Keratinocyte (primary cell): ENCODE measurements around the gene MAPK9. TPM values are rescaled to one million over a fixed set of nuclear protein-coding genes. Genes with fewer than 3 reads are reported as not detected.

Source experiments
- DNase-seq: peaks from one replicate; pipeline ENCODE4 v3.0.0-alpha.2; 2011; ENCODE audit warnings: low read depth, missing footprints, low spot score
- FAIRE-seq: peaks from 2 replicates; lab custom pipeline; 2011; peaks lifted over from hg19 to GRCh38; lab: Jason Lieb, UNC
- H2AFZ ChIP-seq: 2 replicates; pipeline ENCODE4 v1.6.0; 2012; ENCODE audit warnings: low read length, control low read depth, inconsistent platforms; ENCODE audit not compliant: control insufficient read depth
- H3K27ac ChIP-seq: 2 replicates; pipeline ENCODE4 v1.5.1; 2011; ENCODE audit warnings: low read length; ENCODE audit not compliant: control insufficient read depth, insufficient read depth
- H3K27me3 ChIP-seq: 3 replicates; pipeline ENCODE4 v1.6.0; 2011; ENCODE audit warnings: low read length; ENCODE audit not compliant: control insufficient read depth, insufficient read depth; ENCODE audit errors: extremely low read depth
- H3K36me3 ChIP-seq, 2 experiments: 2 replicates in 1 of 2; 3 replicates in 1 of 2; pipeline ENCODE4 v1.5.1; 2011; ENCODE audit warnings: low read length in 2 of 2, mild to moderate bottlenecking in 1 of 2; ENCODE audit not compliant: control insufficient read depth in 2 of 2, insufficient read depth in 2 of 2; ENCODE audit errors: extremely low read depth in 1 of 2
- H3K4me1 ChIP-seq: 3 replicates; pipeline ENCODE4 v1.5.1; 2011; ENCODE audit warnings: low read length; ENCODE audit not compliant: control insufficient read depth, insufficient read depth; ENCODE audit errors: extremely low read depth
- H3K4me2 ChIP-seq: 3 replicates; pipeline ENCODE4 v1.6.0; 2011; ENCODE audit warnings: low read depth, low read length; ENCODE audit not compliant: control insufficient read depth, insufficient read depth; ENCODE audit errors: extremely low read depth
- H3K4me3 ChIP-seq, 3 experiments: fragments of 200-600 bp in 1 of 3; sonication (generic) in 1 of 3; 2 replicates in 2 of 3; 3 replicates in 1 of 3; pipeline ENCODE4 v1.5.1; 2011 to 2016; ENCODE audit warnings: low read length in 3 of 3, mild to moderate bottlenecking in 3 of 3, control low read depth in 2 of 3, inconsistent platforms in 1 of 3, low read depth in 1 of 3, mixed read lengths in 1 of 3, mixed run types in 1 of 3, moderate library complexity in 1 of 3; ENCODE audit not compliant: control insufficient read depth in 2 of 3, insufficient read depth in 2 of 3; ENCODE audit errors: extremely low read depth in 1 of 3
- H3K79me2 ChIP-seq: 2 replicates; pipeline ENCODE4 v1.6.0; 2012; ENCODE audit warnings: low read length; ENCODE audit not compliant: control insufficient read depth, insufficient read depth
- H3K9ac ChIP-seq: 3 replicates; pipeline ENCODE4 v1.6.0; 2011; ENCODE audit warnings: low read length; ENCODE audit not compliant: control insufficient read depth, insufficient read depth; ENCODE audit errors: extremely low read depth
- H3K9me1 ChIP-seq: 3 replicates; pipeline ENCODE4 v1.6.0; 2011; ENCODE audit warnings: low read length; ENCODE audit not compliant: control insufficient read depth, insufficient read depth; ENCODE audit errors: extremely low read depth
- H3K9me3 ChIP-seq: 2 replicates; pipeline ENCODE4 v1.5.1; 2012; ENCODE audit warnings: low read depth, low read length; ENCODE audit not compliant: control insufficient read depth
- H4K20me1 ChIP-seq: 3 replicates; pipeline ENCODE4 v1.6.0; 2011; ENCODE audit warnings: low read length; ENCODE audit not compliant: control insufficient read depth, insufficient read depth; ENCODE audit errors: extremely low read depth
- EZH2 ChIP-seq: IDR thresholded peaks from one replicate; pipeline ENCODE4 v1.6.1; 2012; ENCODE audit warnings: inconsistent platforms, mild to moderate bottlenecking, low read length, moderate library complexity
- dilution Hi-C: fragments of 300-500 bp; cut with MboI; formaldehyde crosslinking; loops from one replicate; pipeline ENCODE4 v1.7.0; 2020; ENCODE audit warnings: low sequenced_read_pairs; ENCODE audit not compliant: extremely low pct_ligation_motif_present
- polyA plus RNA-seq, 5 experiments: library from polyadenylated mRNA; depleted of rRNA in 3 of 5; stranded (reverse) in 3 of 5; stranded (forward) in 1 of 5; unstranded in 1 of 5; fragments of >200 nt; gene quantifications; 1 replicate in 1 of 5; 2 replicates in 3 of 5; 3 replicates in 1 of 5; pipeline versions ENCODE4 v1.2.1 to v1.2.3, GENCODE V29; 2011 to 2012; ENCODE audit warnings: missing spikeins in 2 of 5, low read depth in 1 of 5, low replicate concordance in 1 of 5
- TF ChIP-seq, protein P1 (sequence below), 3 experiments: IDR thresholded peaks in 1 of 3; conservative IDR thresholded peaks in 1 of 3; optimal IDR thresholded peaks in 1 of 3; 2 replicates in 2 of 3; 3 replicates in 1 of 3; pipeline versions ENCODE3 to v1.5.1; 2011; ENCODE audit warnings: low read length in 3 of 3, mild to moderate bottlenecking in 3 of 3, moderate library complexity in 2 of 3, control low read depth in 1 of 3, inconsistent platforms in 1 of 3; ENCODE audit not compliant: insufficient read depth in 2 of 3; ENCODE audit errors: extremely low read depth in 1 of 3

Gene MAPK9
- polyA plus RNA-seq, 1 donor (not counting 4 experiments of a cell fraction or from before 2014, with no cell fraction given) = 49.4 TPM

- dilution Hi-C loops = no loop called here
- FAIRE-seq = no peak
- no peaks in the 10 kb centered on the region for H3K36me3 ChIP-seq
These were observed 3.2 kb upstream of the MAPK9 start for GRCh38 chr5:180294913-180295555.

GRCh38 chr5:180294411-180294810 lies 2.5 kb upstream of the MAPK9 start:
- Histone ChIP-seq H3K9me1 (no peaks in the 10 kb centered on the region), H3K27me3 (no peaks in the 10 kb centered on the region), H3K9me3 (no peaks in the 10 kb centered on the region), H4K20me1 (no peaks in the 10 kb centered on the region), H3K9ac (no peak overlapping the region), H3K36me3 (no peaks in the 10 kb centered on the region), H3K4me1 (peaks cover 20% of the 10 kb centered on the region), H3K27ac (no peak overlapping the region), H3K79me2 (peaks cover 17% of the 10 kb centered on the region), H3K4me2 (no peak overlapping the region), H2AFZ (no peak overlapping the region), H3K4me3 (no peak overlapping the region)
- DNase-seq (no peak), FAIRE-seq (no peak)
- TF ChIP-seq, protein P1, sequence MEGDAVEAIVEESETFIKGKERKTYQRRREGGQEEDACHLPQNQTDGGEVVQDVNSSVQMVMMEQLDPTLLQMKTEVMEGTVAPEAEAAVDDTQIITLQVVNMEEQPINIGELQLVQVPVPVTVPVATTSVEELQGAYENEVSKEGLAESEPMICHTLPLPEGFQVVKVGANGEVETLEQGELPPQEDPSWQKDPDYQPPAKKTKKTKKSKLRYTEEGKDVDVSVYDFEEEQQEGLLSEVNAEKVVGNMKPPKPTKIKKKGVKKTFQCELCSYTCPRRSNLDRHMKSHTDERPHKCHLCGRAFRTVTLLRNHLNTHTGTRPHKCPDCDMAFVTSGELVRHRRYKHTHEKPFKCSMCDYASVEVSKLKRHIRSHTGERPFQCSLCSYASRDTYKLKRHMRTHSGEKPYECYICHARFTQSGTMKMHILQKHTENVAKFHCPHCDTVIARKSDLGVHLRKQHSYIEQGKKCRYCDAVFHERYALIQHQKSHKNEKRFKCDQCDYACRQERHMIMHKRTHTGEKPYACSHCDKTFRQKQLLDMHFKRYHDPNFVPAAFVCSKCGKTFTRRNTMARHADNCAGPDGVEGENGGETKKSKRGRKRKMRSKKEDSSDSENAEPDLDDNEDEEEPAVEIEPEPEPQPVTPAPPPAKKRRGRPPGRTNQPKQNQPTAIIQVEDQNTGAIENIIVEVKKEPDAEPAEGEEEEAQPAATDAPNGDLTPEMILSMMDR (optimal IDR thresholded peaks at IDR 0.05 in 1 of 3, IDR thresholded peaks at IDR 0.05 in 1 of 3, conservative IDR thresholded peaks at IDR 0.05 in 1 of 3; ENCODE audit: extremely low read depth in 1 of 3, insufficient read depth in 2 of 3, low read length in 3 of 3) = no peak
- TF ChIP-seq EZH2 = no peak
- dilution Hi-C loops = no loop called here

More at GRCh38 chr5:180294913-180295555, 3.2 kb upstream of the MAPK9 start:
- no peaks in the 10 kb centered on the region for H4K20me1 ChIP-seq
- H3K79me2 ChIP-seq = peaks cover 13% of the 10 kb centered on the region
- TF ChIP-seq, protein P1 (optimal IDR thresholded peaks at IDR 0.05 in 1 of 3, IDR thresholded peaks at IDR 0.05 in 1 of 3, conservative IDR thresholded peaks at IDR 0.05 in 1 of 3; ENCODE audit: extremely low read depth in 1 of 3, insufficient read depth in 2 of 3, low read length in 3 of 3) = no peak
- TF ChIP-seq EZH2 = no peak
- no peaks in the 10 kb centered on the region for H3K27me3 ChIP-seq
- no peak overlapping the region for H3K4me2 ChIP-seq
- DNase-seq = no peak
- no peak overlapping the region for H3K9ac ChIP-seq
- no peak overlapping the region for H2AFZ ChIP-seq
- no peaks in the 10 kb centered on the region for H3K9me1 ChIP-seq
- no peaks in the 10 kb centered on the region for H3K9me3 ChIP-seq
- no peak overlapping the region for H3K27ac ChIP-seq
- no peak overlapping the region for H3K4me3 ChIP-seq
- H3K4me1 ChIP-seq = peaks cover 14% of the 10 kb centered on the region
